ENCODE data around the gene POU2AF2. TPM values are rescaled to one million over a fixed set of nuclear protein-coding genes. Genes with fewer than 3 reads are reported as not detected.

Gene POU2AF2
- total RNA-seq, 1 donor from 2014 or later = not detected

GRCh38 chr11:111300569-111300968, 55.0 kb downstream of the POU2AF2 start:
- Histone ChIP-seq H3K27ac (ENCODE audit: low read depth, low read length) (no peak overlapping the region), H3K4me3 (ENCODE audit: low read length in 3 of 3) (no peak overlapping the region), H3K27me3 (ENCODE audit: control insufficient read depth in 3 of 3, insufficient read depth in 3 of 3, low read length in 3 of 3) (peaks cover 0 to 8% (median 0%) of the 10 kb centered on the region in 3 donors), H3K9ac (ENCODE audit: low read depth in 1 of 3, low read length in 3 of 3) (no peak overlapping the region), H3K9me3 (ENCODE audit: control insufficient read depth in 3 of 3, low read length in 3 of 3) (no peaks in the 10 kb centered on the region), H3K4me1 (ENCODE audit: control insufficient read depth in 3 of 3, insufficient read depth in 3 of 3, low read length in 3 of 3) (peaks cover 0 to 4% (median 0%) of the 10 kb centered on the region in 3 donors), H3K36me3 (ENCODE audit: control insufficient read depth in 3 of 3, insufficient read depth in 3 of 3, low read length in 3 of 3) (no peaks in the 10 kb centered on the region)

GRCh38 chr11:111301004-111301841, 55.7 kb downstream of the POU2AF2 start:
- Histone ChIP-seq H3K27ac (ENCODE audit: low read depth, low read length) (no peak overlapping the region), H3K36me3 (ENCODE audit: control insufficient read depth in 3 of 3, insufficient read depth in 3 of 3, low read length in 3 of 3) (no peaks in the 10 kb centered on the region), H3K4me1 (ENCODE audit: control insufficient read depth in 3 of 3, insufficient read depth in 3 of 3, low read length in 3 of 3) (peaks cover 0 to 4% (median 0%) of the 10 kb centered on the region in 3 donors), H3K9me3 (ENCODE audit: control insufficient read depth in 3 of 3, low read length in 3 of 3) (no peaks in the 10 kb centered on the region), H3K9ac (ENCODE audit: low read depth in 1 of 3, low read length in 3 of 3) (no peak overlapping the region), H3K4me3 (ENCODE audit: low read length in 3 of 3) (no peak overlapping the region), H3K27me3 (ENCODE audit: control insufficient read depth in 3 of 3, insufficient read depth in 3 of 3, low read length in 3 of 3) (peaks cover 0 to 8% (median 0%) of the 10 kb centered on the region in 3 donors)

- Histone ChIP-seq H3K9me3 (ENCODE audit: control insufficient read depth in 3 of 3, low read length in 3 of 3) (no peaks in the 10 kb centered on the region), H3K36me3 (ENCODE audit: control insufficient read depth in 3 of 3, insufficient read depth in 3 of 3, low read length in 3 of 3) (no peaks in the 10 kb centered on the region), H3K27ac (ENCODE audit: low read depth, low read length) (no peak overlapping the region), H3K9ac (ENCODE audit: low read depth in 1 of 3, low read length in 3 of 3) (no peak overlapping the region), H3K4me3 (ENCODE audit: low read length in 3 of 3) (no peak overlapping the region), H3K27me3 (ENCODE audit: control insufficient read depth in 3 of 3, insufficient read depth in 3 of 3, low read length in 3 of 3) (peaks cover 0 to 8% (median 0%) of the 10 kb centered on the region in 3 donors), H3K4me1 (ENCODE audit: control insufficient read depth in 3 of 3, insufficient read depth in 3 of 3, low read length in 3 of 3) (peaks cover 0 to 4% (median 0%) of the 10 kb centered on the region in 3 donors)
Observed at GRCh38 chr11:111301842-111302118, 56.3 kb downstream of the POU2AF2 start.

GRCh38 chr11:111302298-111302697, 56.8 kb downstream of the POU2AF2 start:
- Histone ChIP-seq H3K4me3 (ENCODE audit: low read length in 3 of 3) (no peak overlapping the region), H3K4me1 (ENCODE audit: control insufficient read depth in 3 of 3, insufficient read depth in 3 of 3, low read length in 3 of 3) (peaks cover 0 to 4% (median 0%) of the 10 kb centered on the region in 3 donors), H3K36me3 (ENCODE audit: control insufficient read depth in 3 of 3, insufficient read depth in 3 of 3, low read length in 3 of 3) (no peaks in the 10 kb centered on the region), H3K9ac (ENCODE audit: low read depth in 1 of 3, low read length in 3 of 3) (no peak overlapping the region), H3K27me3 (ENCODE audit: control insufficient read depth in 3 of 3, insufficient read depth in 3 of 3, low read length in 3 of 3) (peaks cover 0 to 8% (median 0%) of the 10 kb centered on the region in 3 donors), H3K9me3 (ENCODE audit: control insufficient read depth in 3 of 3, low read length in 3 of 3) (no peaks in the 10 kb centered on the region), H3K27ac (ENCODE audit: low read depth, low read length) (no peak overlapping the region)

- no peak overlapping the region for H3K9ac ChIP-seq (ENCODE audit: low read depth in 1 of 3, low read length in 3 of 3)
- H3K9me3 ChIP-seq (ENCODE audit: control insufficient read depth in 3 of 3, low read length in 3 of 3) = no peaks in the 10 kb centered on the region
- H3K4me1 ChIP-seq (ENCODE audit: control insufficient read depth in 3 of 3, insufficient read depth in 3 of 3, low read length in 3 of 3) = peaks cover 0 to 6% (median 0%) of the 10 kb centered on the region in 3 donors
- peaks cover 0 to 14% (median 0%) of the 10 kb centered on the region in 3 donors for H3K27me3 ChIP-seq (ENCODE audit: control insufficient read depth in 3 of 3, insufficient read depth in 3 of 3, low read length in 3 of 3)
- no peaks in the 10 kb centered on the region for H3K36me3 ChIP-seq (ENCODE audit: control insufficient read depth in 3 of 3, insufficient read depth in 3 of 3, low read length in 3 of 3)
- H3K27ac ChIP-seq (ENCODE audit: low read depth, low read length) = no peak overlapping the region
- H3K4me3 ChIP-seq (ENCODE audit: low read length in 3 of 3) = no peak overlapping the region
Observed at GRCh38 chr11:111303461-111303860, 57.9 kb downstream of the POU2AF2 start.

GRCh38 chr11:111305162-111305802, 59.8 kb downstream of the POU2AF2 start:
- Histone ChIP-seq H3K9me3 (ENCODE audit: control insufficient read depth in 3 of 3, low read length in 3 of 3) (no peaks in the 10 kb centered on the region), H3K4me1 (ENCODE audit: control insufficient read depth in 3 of 3, insufficient read depth in 3 of 3, low read length in 3 of 3) (peaks cover 0 to 3% (median 0%) of the 10 kb centered on the region in 3 donors), H3K9ac (ENCODE audit: low read depth in 1 of 3, low read length in 3 of 3) (no peak overlapping the region), H3K4me3 (ENCODE audit: low read length in 3 of 3) (no peak overlapping the region), H3K36me3 (ENCODE audit: control insufficient read depth in 3 of 3, insufficient read depth in 3 of 3, low read length in 3 of 3) (no peaks in the 10 kb centered on the region), H3K27ac (ENCODE audit: low read depth, low read length) (no peak overlapping the region), H3K27me3 (ENCODE audit: control insufficient read depth in 3 of 3, insufficient read depth in 3 of 3, low read length in 3 of 3) (peaks cover 0 to 9% (median 0%) of the 10 kb centered on the region in 3 donors)

GRCh38 chr11:111305876-111306275, 60.4 kb downstream of the POU2AF2 start:
- Histone ChIP-seq H3K27ac (ENCODE audit: low read depth, low read length) (no peak overlapping the region), H3K9ac (ENCODE audit: low read depth in 1 of 3, low read length in 3 of 3) (no peak overlapping the region), H3K36me3 (ENCODE audit: control insufficient read depth in 3 of 3, insufficient read depth in 3 of 3, low read length in 3 of 3) (no peaks in the 10 kb centered on the region), H3K4me3 (ENCODE audit: low read length in 3 of 3) (no peak overlapping the region), H3K27me3 (ENCODE audit: control insufficient read depth in 3 of 3, insufficient read depth in 3 of 3, low read length in 3 of 3) (peaks cover 0 to 9% (median 0%) of the 10 kb centered on the region in 3 donors), H3K9me3 (ENCODE audit: control insufficient read depth in 3 of 3, low read length in 3 of 3) (no peaks in the 10 kb centered on the region), H3K4me1 (ENCODE audit: control insufficient read depth in 3 of 3, insufficient read depth in 3 of 3, low read length in 3 of 3) (peaks cover 0 to 3% (median 0%) of the 10 kb centered on the region in 3 donors)

- H3K9ac ChIP-seq (ENCODE audit: low read depth in 1 of 3, low read length in 3 of 3) = no peak overlapping the region
- no peaks in the 10 kb centered on the region for H3K36me3 ChIP-seq (ENCODE audit: control insufficient read depth in 3 of 3, insufficient read depth in 3 of 3, low read length in 3 of 3)
- H3K27me3 ChIP-seq (ENCODE audit: control insufficient read depth in 3 of 3, insufficient read depth in 3 of 3, low read length in 3 of 3) = peaks cover 0 to 9% (median 0%) of the 10 kb centered on the region in 3 donors
- H3K9me3 ChIP-seq (ENCODE audit: control insufficient read depth in 3 of 3, low read length in 3 of 3) = no peaks in the 10 kb centered on the region
- H3K27ac ChIP-seq (ENCODE audit: low read depth, low read length) = no peak overlapping the region
- H3K4me3 ChIP-seq (ENCODE audit: low read length in 3 of 3) = no peak overlapping the region
- H3K4me1 ChIP-seq (ENCODE audit: control insufficient read depth in 3 of 3, insufficient read depth in 3 of 3, low read length in 3 of 3) = peaks cover 0 to 3% (median 0%) of the 10 kb centered on the region in 3 donors
Observed at GRCh38 chr11:111306321-111306720, 60.8 kb downstream of the POU2AF2 start.

GRCh38 chr11:111307472-111308108, 62.1 kb downstream of the POU2AF2 start:
- H3K36me3 ChIP-seq (ENCODE audit: control insufficient read depth in 3 of 3, insufficient read depth in 3 of 3, low read length in 3 of 3) = no peaks in the 10 kb centered on the region
- H3K27me3 ChIP-seq (ENCODE audit: control insufficient read depth in 3 of 3, insufficient read depth in 3 of 3, low read length in 3 of 3) = peaks cover 0 to 6% (median 0%) of the 10 kb centered on the region in 3 donors
- H3K27ac ChIP-seq (ENCODE audit: low read depth, low read length) = no peak overlapping the region
- peaks cover 0 to 3% (median 0%) of the 10 kb centered on the region in 3 donors for H3K4me1 ChIP-seq (ENCODE audit: control insufficient read depth in 3 of 3, insufficient read depth in 3 of 3, low read length in 3 of 3)
- H3K4me3 ChIP-seq (ENCODE audit: low read length in 3 of 3) = no peak overlapping the region
- H3K9ac ChIP-seq (ENCODE audit: low read depth in 1 of 3, low read length in 3 of 3) = no peak overlapping the region
- no peaks in the 10 kb centered on the region for H3K9me3 ChIP-seq (ENCODE audit: control insufficient read depth in 3 of 3, low read length in 3 of 3)

- H3K27ac ChIP-seq (ENCODE audit: low read depth, low read length) = no peak overlapping the region
- no peaks in the 10 kb centered on the region for H3K9me3 ChIP-seq (ENCODE audit: control insufficient read depth in 3 of 3, low read length in 3 of 3)
- no peak overlapping the region for H3K4me3 ChIP-seq (ENCODE audit: low read length in 3 of 3)
- no peaks in the 10 kb centered on the region for H3K36me3 ChIP-seq (ENCODE audit: control insufficient read depth in 3 of 3, insufficient read depth in 3 of 3, low read length in 3 of 3)
- no peak overlapping the region for H3K9ac ChIP-seq (ENCODE audit: low read depth in 1 of 3, low read length in 3 of 3)
- peaks cover 0 to 6% (median 0%) of the 10 kb centered on the region in 3 donors for H3K27me3 ChIP-seq (ENCODE audit: control insufficient read depth in 3 of 3, insufficient read depth in 3 of 3, low read length in 3 of 3)
- peaks cover 0 to 3% (median 0%) of the 10 kb centered on the region in 3 donors for H3K4me1 ChIP-seq (ENCODE audit: control insufficient read depth in 3 of 3, insufficient read depth in 3 of 3, low read length in 3 of 3)
Observed at GRCh38 chr11:111308140-111308539, 62.6 kb downstream of the POU2AF2 start.
